GM12878 (cell line): ENCODE data around the gene TLK2.

Experiments
- BCL11A ChIP-seq: IDR thresholded peaks from 2 replicates; pipeline ENCODE4 v1.6.1; 2011; ENCODE audit warnings: low read depth, low read length
- EZH2 ChIP-seq: IDR thresholded peaks from 2 replicates; pipeline ENCODE4 v1.6.1; 2012; ENCODE audit warnings: low read depth, mild to moderate bottlenecking, control low read depth, inconsistent platforms, low read length, borderline replicate concordance; ENCODE audit not compliant: control insufficient read depth
- POLR2A ChIP-seq: IDR thresholded peaks from 2 replicates; pipeline ENCODE4 v1.6.1; 2011; ENCODE audit warnings: low read depth, mild to moderate bottlenecking, low read length
- POLR2AphosphoS5 ChIP-seq: IDR thresholded peaks from 2 replicates; pipeline ENCODE4 v1.6.1; 2011; ENCODE audit warnings: mild to moderate bottlenecking, low read length, inconsistent platforms
- RELA ChIP-seq: fragments of 450-650 bp; IDR thresholded peaks from 2 replicates; pipeline ENCODE4 v1.8.0; 2014; ENCODE audit warnings: borderline replicate concordance; ENCODE audit not compliant: partially characterized antibody
- SREBF1 ChIP-seq: IDR thresholded peaks from 2 replicates; pipeline ENCODE4 v1.6.1; 2012; ENCODE audit warnings: mild to moderate bottlenecking, low read length
- SREBF2 ChIP-seq: IDR thresholded peaks from 2 replicates; pipeline ENCODE4 v1.6.1; 2012; ENCODE audit warnings: mild to moderate bottlenecking, low read length
- TF ChIP-seq, protein P1 (sequence below), 3 experiments: IDR thresholded peaks in 2 of 3; conservative IDR thresholded peaks in 1 of 3; 2 replicates each; pipeline ENCODE4 v1.5.1; 2011; ENCODE audit warnings: low read depth in 3 of 3, low read length in 3 of 3, mild to moderate bottlenecking in 3 of 3, control low read depth in 2 of 3, moderate library complexity in 2 of 3, inconsistent platforms in 1 of 3, mixed read lengths in 1 of 3; ENCODE audit not compliant: control insufficient read depth in 2 of 3, insufficient read depth in 1 of 3; ENCODE audit errors: extremely low read depth in 1 of 3
- TF ChIP-seq, protein P2 (sequence below): IDR thresholded peaks from 2 replicates; pipeline ENCODE4 v1.6.1; 2012; ENCODE audit warnings: low read depth, low read length, improper control_type of control experiment
- TF ChIP-seq, protein P3 (sequence below): fragments of 450-650 bp; IDR thresholded peaks from 2 replicates; pipeline ENCODE4 v1.6.1; 2017; ENCODE audit warnings: mild to moderate bottlenecking, moderate library complexity
- TF ChIP-seq, protein P4 (sequence below): IDR thresholded peaks from 2 replicates; pipeline ENCODE4 v1.6.1; 2011; ENCODE audit warnings: low read depth, mild to moderate bottlenecking, low read length, moderate library complexity, borderline replicate concordance; ENCODE audit errors: extremely low read depth

DNA sequence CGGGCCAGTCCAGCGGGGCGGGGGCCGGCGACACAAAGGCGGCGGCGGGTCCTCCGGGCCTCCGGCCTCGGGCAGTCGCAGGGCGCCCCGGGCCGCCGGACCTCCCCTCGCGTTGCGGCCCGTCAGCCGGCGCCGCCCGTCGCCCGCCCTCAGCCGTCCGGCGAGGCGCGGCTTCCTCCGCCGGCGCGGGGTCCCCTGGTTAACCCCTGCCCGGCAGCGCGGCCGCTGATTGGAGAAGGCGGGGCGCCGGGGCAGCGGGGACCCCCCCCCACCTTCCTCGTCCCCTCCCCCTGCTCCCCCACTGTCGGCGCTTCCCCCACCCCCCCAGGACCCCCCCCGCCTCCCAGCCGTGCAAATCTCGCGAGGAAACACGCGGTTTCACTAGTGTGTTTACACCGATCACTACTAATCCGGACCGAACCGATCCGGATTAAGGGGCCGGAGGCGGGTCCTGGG lies at the start of gene TLK2:
- TF ChIP-seq POLR2AphosphoS5 (peak; percentile 44; the same call in 1 of the 2 replicates), EZH2 (no peak), RELA (no peak), POLR2A (peak; percentile 81), SREBF1 (no peak), SREBF2 (no peak), BCL11A (no peak)
- TF ChIP-seq, protein P1, sequence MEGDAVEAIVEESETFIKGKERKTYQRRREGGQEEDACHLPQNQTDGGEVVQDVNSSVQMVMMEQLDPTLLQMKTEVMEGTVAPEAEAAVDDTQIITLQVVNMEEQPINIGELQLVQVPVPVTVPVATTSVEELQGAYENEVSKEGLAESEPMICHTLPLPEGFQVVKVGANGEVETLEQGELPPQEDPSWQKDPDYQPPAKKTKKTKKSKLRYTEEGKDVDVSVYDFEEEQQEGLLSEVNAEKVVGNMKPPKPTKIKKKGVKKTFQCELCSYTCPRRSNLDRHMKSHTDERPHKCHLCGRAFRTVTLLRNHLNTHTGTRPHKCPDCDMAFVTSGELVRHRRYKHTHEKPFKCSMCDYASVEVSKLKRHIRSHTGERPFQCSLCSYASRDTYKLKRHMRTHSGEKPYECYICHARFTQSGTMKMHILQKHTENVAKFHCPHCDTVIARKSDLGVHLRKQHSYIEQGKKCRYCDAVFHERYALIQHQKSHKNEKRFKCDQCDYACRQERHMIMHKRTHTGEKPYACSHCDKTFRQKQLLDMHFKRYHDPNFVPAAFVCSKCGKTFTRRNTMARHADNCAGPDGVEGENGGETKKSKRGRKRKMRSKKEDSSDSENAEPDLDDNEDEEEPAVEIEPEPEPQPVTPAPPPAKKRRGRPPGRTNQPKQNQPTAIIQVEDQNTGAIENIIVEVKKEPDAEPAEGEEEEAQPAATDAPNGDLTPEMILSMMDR (IDR thresholded peaks at IDR 0.05 in 2 of 3, conservative IDR thresholded peaks at IDR 0.05 in 1 of 3; ENCODE audit: control insufficient read depth in 2 of 3, extremely low read depth in 1 of 3, insufficient read depth in 1 of 3, low read depth in 3 of 3, low read length in 3 of 3), result no peak
- TF ChIP-seq, protein P2, sequence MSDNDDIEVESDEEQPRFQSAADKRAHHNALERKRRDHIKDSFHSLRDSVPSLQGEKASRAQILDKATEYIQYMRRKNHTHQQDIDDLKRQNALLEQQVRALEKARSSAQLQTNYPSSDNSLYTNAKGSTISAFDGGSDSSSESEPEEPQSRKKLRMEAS, result no peak
- TF ChIP-seq, protein P3, sequence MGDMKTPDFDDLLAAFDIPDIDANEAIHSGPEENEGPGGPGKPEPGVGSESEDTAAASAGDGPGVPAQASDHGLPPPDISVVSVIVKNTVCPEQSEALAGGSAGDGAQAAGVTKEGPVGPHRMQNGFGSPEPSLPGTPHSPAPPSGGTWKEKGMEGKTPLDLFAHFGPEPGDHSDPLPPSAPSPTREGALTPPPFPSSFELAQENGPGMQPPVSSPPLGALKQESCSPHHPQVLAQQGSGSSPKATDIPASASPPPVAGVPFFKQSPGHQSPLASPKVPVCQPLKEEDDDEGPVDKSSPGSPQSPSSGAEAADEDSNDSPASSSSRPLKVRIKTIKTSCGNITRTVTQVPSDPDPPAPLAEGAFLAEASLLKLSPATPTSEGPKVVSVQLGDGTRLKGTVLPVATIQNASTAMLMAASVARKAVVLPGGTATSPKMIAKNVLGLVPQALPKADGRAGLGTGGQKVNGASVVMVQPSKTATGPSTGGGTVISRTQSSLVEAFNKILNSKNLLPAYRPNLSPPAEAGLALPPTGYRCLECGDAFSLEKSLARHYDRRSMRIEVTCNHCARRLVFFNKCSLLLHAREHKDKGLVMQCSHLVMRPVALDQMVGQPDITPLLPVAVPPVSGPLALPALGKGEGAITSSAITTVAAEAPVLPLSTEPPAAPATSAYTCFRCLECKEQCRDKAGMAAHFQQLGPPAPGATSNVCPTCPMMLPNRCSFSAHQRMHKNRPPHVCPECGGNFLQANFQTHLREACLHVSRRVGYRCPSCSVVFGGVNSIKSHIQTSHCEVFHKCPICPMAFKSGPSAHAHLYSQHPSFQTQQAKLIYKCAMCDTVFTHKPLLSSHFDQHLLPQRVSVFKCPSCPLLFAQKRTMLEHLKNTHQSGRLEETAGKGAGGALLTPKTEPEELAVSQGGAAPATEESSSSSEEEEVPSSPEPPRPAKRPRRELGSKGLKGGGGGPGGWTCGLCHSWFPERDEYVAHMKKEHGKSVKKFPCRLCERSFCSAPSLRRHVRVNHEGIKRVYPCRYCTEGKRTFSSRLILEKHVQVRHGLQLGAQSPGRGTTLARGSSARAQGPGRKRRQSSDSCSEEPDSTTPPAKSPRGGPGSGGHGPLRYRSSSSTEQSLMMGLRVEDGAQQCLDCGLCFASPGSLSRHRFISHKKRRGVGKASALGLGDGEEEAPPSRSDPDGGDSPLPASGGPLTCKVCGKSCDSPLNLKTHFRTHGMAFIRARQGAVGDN, result no peak
- TF ChIP-seq, protein P4, sequence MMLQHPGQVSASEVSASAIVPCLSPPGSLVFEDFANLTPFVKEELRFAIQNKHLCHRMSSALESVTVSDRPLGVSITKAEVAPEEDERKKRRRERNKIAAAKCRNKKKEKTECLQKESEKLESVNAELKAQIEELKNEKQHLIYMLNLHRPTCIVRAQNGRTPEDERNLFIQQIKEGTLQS, result no peak
